LHCN-M2 (cell line): Measurements from ENCODE around the gene FAM177B. TPM values are rescaled to one million over a fixed set of nuclear protein-coding genes. Genes with fewer than 3 reads are reported as not detected.

ENCODE experiments used
- DNase-seq: peaks from one replicate; pipeline ENCODE4 v3.0.0-alpha.2; 2012; ENCODE audit warnings: low read depth
- total RNA-seq: library from RNA; depleted of rRNA; stranded (reverse); fragments of >200 nt; gene quantifications from 2 replicates; pipeline ENCODE4 v1.2.3, GENCODE V29; 2014; rRNA removed

FAM177B gene
- total RNA-seq, 1 experiment from 2014 or later, result not detected

DNA sequence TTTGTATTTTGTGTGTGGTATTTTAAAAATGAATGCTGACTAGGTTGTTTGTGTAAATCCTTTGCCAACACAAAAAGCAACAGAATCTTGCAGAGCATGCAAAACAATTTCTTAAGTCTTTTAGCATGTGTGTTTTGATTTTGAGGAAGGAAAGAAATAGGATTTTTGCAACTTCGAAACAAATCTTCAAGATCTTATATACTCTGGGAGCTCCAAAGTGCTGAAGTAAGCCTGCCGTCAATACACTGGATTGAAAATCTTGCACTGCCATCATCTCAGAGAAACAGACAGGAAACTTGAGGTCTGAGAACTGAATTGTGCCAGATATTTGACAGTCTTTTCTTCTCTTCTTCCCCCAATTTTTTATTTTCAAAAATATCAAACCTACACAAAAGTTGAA lies 48.5 kb downstream of the FAM177B start:
- no peak for DNase-seq

DNA sequence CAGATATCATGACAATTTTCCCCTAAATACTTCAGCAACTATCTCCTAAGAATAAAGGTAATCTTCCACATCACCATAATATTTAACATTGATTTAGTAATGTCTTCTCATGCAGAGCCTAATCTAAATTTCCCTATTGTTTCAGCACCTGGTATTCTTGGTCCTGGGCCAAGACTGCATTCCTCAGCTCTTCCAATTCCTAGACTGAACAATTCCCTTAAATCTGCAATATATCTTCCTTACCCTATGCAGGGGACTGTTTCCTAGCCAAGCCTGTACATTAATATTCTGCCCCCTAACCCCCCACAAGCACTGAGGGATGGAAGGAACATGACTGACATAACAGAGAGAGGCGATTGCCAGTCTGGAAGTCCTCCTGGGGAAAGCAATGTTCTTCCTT lies 49.1 kb downstream of the FAM177B start:
- no peak for DNase-seq

DNA sequence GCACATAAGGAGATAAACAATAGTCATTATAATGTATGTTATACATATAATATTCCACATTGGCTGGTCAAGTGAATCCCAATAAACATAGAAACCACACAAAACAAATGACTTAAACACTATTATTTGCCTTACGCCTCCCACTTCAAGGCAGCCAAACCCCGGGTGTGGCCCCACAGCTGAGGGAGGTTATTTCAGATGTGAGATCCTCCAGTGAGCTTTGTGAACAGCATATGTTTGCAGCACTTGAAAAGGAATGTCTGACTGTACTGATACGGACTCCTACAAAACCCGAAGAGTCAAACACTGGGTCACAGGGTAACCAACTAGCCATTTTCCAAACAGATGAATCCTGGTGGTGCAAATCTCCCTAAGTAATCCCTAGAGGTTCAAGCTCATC lies 50.7 kb downstream of the FAM177B start:
- no peak for DNase-seq

DNA sequence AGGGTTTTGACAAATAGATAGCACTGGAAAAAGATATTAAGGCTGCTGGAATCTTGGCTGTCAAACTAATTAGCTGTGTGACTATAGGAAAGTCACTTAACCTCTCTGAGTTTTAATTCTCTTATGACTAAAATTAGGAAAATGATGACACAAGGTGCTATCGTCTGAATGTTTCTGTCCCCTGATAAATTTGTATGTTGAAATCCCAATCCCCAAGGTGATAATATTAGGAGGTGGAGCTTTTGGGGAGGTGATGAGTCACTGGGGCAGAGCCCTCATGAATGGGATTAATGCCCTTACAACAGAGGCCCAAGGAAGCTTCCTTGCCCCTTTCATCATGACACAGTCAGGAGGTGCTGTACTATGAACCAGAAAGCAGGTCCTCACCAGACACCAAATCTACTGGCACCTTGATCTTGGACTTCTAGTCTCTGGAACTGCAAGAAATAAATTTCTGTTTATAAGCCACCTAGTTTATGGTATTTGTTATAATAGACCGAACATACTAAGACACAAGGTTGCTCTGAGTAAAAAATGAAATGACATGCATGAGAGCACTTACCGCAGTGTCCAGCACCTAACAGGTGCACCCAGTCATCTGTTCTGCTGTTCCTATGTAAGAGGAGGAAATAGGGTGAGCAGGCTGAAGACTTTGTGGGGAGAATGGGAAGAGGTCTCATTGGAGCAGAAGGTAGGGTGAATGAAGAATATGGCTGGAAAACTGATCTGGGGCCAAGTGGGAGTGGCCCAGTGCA lies 51.6 kb downstream of the FAM177B start:
- no peak for DNase-seq

DNA sequence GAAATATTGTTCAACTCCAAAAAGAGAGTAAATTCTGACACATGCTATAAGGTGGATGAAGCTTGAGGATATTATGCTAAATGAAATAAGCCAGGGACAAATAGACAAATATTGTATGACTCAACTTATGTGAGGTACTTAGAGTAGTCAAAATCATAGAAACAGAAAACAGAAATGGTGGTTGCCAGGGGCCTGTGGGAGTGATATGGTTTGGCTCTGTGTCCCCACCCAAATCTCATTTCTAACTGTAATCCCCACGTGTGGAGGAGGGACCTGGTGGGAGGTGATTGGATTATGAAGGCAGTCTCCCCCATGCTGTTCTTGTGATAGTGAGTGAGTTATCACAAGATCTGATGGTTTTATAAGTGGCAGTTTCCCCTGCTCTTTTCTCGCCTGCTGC lies 53.1 kb downstream of the FAM177B start:
- no peak for DNase-seq

DNA sequence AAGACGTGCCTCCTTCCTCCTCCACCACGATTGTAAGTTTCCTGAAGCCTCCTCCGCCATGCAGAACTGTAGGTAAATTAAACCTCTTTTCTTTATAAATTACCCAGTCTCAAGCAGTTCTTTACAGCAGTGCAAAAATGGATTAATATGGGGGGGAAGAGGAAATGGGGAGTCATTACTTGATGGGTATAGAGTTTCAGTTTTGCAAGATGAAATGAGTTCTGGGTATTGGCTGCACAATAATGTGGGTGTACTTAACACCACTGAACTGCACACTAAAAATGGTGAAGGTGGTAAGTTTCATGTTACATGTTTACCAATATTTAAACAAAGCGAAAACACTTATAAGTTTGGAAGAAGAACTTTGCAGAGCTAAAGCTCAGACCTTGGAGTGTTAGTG lies 53.5 kb downstream of the FAM177B start:
- no peak for DNase-seq

DNA sequence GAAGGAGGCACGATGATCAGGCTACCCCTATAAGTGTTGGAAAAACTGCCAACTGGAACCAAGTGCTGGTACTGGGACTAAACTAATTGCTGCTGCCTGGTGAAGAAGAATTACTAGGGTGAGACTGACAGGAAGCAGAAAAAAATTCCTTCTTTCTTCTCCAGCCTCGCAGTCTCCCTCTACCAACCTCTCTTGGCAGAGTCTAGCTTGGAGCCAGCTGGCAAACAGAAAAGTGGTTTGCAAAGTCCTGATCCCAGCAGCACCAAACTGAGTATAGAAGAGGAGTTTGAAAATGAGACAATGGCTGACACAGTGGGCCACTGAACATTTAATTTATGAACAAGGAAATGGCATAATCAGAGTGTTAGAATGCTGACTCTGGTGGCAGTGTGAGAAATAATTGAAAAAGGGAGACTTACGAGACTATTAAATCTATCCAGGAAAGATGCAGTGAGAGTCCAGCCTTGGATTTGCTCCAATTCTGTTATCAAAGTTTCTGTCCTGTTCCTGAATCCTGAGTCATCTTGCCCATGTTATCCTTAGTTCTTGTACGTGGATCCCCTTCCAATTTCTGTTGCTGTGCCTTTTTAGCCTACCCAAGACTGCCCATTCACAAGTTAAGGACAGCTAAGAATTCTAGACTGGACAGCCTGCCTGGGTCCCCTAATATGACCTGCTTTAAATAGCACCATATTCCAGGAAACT lies 54.2 kb downstream of the FAM177B start:
- no peak for DNase-seq

DNA sequence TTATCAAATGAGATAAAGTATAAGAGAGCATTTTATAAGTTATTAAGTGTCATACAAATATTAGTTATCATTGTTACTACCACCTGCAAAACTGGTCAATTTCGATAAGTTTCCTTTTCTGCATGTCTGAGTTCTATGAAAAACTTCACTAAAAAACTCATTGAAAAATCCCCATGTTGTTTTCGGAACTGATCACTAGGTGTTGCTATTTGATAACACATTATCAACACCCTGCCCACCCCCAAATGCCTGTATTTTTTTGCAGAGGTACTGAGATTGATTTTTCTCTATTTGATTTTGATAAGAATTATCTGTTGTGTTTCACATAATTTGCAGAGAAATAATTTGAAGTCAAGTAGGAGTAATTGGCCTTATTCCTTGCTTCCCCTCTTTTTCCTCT lies 55.7 kb downstream of the FAM177B start:
- DNase-seq, result no peak

DNA sequence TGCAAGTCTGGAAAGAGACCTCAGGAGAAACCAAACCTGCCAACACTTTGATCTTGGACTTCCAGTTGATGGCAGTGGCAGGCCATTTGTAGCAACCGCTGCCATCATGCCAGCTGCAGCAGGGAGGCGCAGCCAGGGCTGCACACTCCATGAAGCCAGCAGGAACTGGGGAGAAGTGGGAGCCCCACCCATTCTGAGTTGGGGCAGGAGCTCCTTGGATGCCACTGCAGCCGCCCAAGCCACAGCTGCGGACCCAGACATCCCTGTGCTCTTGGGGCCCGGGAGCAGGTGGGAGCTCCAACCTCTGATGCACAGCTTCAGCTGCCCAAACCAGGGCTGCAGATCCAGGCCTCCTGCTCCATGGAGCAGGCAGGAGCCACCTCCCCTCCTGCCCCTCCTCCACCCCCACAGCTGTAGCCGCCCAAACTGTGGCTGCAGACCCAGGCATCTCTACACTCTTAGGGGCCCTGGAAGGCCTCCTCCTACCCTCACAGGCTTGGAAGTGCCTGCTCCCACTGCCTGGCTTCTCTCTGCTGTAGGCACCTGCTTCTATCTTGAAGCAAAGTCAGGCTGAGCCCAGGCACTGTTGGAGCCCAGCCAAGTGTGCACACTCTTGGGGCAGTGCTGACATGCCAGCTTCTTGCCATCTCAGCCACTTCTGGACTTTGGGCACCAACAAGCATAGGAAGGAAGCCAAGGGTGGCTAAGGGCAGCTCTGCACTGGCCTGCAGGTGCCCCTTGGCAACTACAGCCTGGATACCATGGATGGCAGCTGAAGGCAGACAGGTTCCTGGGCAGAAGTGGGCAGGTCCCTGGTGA lies 57.9 kb downstream of the FAM177B start:
- DNase-seq, result no peak

DNA sequence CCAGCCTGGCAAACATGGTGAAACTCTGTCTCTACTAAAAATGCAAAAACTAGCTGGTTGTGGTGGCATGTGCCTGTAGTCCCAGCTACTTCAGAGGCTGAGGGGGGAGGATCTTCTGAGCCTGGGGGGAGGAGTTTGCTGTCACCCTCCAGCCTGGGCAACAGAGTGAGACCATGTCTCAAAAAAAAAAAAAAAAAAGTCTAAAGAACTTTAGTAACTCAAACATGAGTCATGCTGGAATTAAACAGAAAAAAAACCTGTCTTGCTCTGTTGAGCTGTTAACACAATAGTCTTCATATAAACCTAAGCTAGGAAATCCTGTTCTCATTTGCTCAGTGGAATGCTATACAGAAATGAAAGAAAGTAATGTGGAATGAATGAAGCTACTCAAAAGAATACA lies 61.1 kb downstream of the FAM177B start:
- peak; percentile 31 for DNase-seq

DNA sequence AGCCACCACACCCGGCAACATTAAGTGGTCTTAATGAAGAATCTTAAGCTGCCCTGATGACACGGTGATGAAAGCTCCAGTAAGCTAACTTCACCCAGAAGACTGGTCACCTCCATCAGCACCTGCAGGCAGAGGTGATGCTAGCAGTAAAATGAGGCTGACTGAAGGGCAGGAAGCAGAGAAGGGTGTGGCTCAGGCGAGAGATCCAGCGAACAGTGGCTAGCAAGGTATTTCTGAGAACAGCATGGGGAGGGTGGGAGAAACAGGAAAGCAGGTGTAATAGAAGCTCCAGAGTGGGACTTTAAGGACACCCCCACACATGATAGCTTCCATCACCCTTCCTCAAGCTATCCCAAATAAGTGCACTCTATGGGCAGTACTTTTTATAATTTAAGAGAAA lies 62.0 kb downstream of the FAM177B start:
- DNase-seq, result no peak

Other genes starting within 250 kb of the FAM177B start
- 1.4 and 1.9 TPM in 2 replicates for gene HHIPL2, start 189.1 kb upstream of the FAM177B start, total RNA-seq
- gene TAF1A, start 147.3 kb upstream of the FAM177B start, total RNA-seq, result 15.7 and 23.0 TPM in 2 replicates
- 26.2 and 37.1 TPM in 2 replicates for gene MIA3, start 119.1 kb upstream of the FAM177B start, total RNA-seq
- 49.2 and 65.3 TPM in 2 replicates for gene AIDA, start 24.7 kb upstream of the FAM177B start, total RNA-seq
- gene BROX, start 24.6 kb upstream of the FAM177B start, total RNA-seq, result 64.4 and 78.9 TPM in 2 replicates
- gene DISP1, start 77.8 kb downstream of the FAM177B start, total RNA-seq, result 2.9 and 4.0 TPM in 2 replicates